OCI-LY7 (cell line): Measurements from ENCODE around the gene HUS1. TPM values are rescaled to one million over a fixed set of nuclear protein-coding genes. Genes with fewer than 3 reads are reported as not detected.
A peak's percentile ranks its signal among the peaks of the same experiment; 100 is the strongest.

Source experiments
- BruUV-seq: library from RNA; stranded (reverse); fragments of 400-500 nt; replicated peaks from 2 replicates; lab custom pipeline; 2021; lab: Mats Ljungman, UMichigan
- CTCF ChIA-PET: fragments of 300-600 bp; sonication (Branson Sonifier 250); formaldehyde crosslinking; loops from one replicate; lab custom pipeline; 2022; ENCODE audit warnings: antibody characterized with exemption; ENCODE audit not compliant: unreplicated experiment; lab: Charles Lee
- POLR2A ChIA-PET: fragments of 300-600 bp; sonication (Branson Sonifier 250); formaldehyde crosslinking; loops from one replicate; lab custom pipeline; 2022; ENCODE audit warnings: antibody characterized with exemption; lab: Charles Lee
- DNase-seq: peaks from one replicate; pipeline ENCODE4 v3.0.0-alpha.2; 2015; ENCODE audit warnings: low spot score
- H2AFZ ChIP-seq: fragments of 200-600 bp; sonication (generic), shearing (Covaris generic); 2 replicates; pipeline ENCODE4 v1.6.1; 2014; ENCODE audit warnings: mild to moderate bottlenecking, antibody characterized with exemption, low read length, moderate library complexity
- H3K27ac ChIP-seq: fragments of 200-600 bp; sonication (generic); 2 replicates; pipeline ENCODE4 v1.5.1; 2014; ENCODE audit warnings: mixed run types, low read depth, mild to moderate bottlenecking, moderate library complexity, low read length, inconsistent platforms; ENCODE audit not compliant: poor library complexity, severe bottlenecking
- H3K36me3 ChIP-seq: fragments of 200-600 bp; sonication (generic); 2 replicates; pipeline ENCODE4 v1.6.1; 2014; ENCODE audit warnings: mild to moderate bottlenecking, antibody characterized with exemption, low read length, moderate library complexity, mixed read lengths; ENCODE audit not compliant: insufficient read depth
- H3K4me1 ChIP-seq: fragments of 200-600 bp; sonication (generic); 2 replicates; pipeline ENCODE4 v1.5.1; 2014; ENCODE audit warnings: mild to moderate bottlenecking, low read length; ENCODE audit not compliant: insufficient read depth, poor library complexity, severe bottlenecking
- H3K4me2 ChIP-seq: fragments of 200-600 bp; sonication (generic); 2 replicates; pipeline ENCODE4 v1.6.1; 2014; ENCODE audit warnings: mild to moderate bottlenecking, low read length
- H3K4me3 ChIP-seq: fragments of 200-600 bp; sonication (generic); 2 replicates; pipeline ENCODE4 v1.5.1; 2014; ENCODE audit warnings: mild to moderate bottlenecking, low read depth, low read length; ENCODE audit not compliant: poor library complexity, severe bottlenecking
- H3K79me2 ChIP-seq: fragments of 200-600 bp; sonication (generic); 2 replicates; pipeline ENCODE4 v1.6.1; 2016; ENCODE audit warnings: low read depth, mild to moderate bottlenecking, low read length, moderate library complexity, mixed read lengths; ENCODE audit not compliant: insufficient read depth
- H3K9me2 ChIP-seq: fragments of 200-600 bp; sonication (generic); 2 replicates; pipeline ENCODE4 v1.6.1; 2016; ENCODE audit warnings: mild to moderate bottlenecking, low read length, mixed read lengths; ENCODE audit not compliant: insufficient read depth
- H3K9me3 ChIP-seq: fragments of 200-600 bp; sonication (generic); 2 replicates; pipeline ENCODE4 v1.6.1; 2014; ENCODE audit warnings: mild to moderate bottlenecking, mixed run types, low read length, mixed read lengths
- H4K20me1 ChIP-seq: fragments of 200-600 bp; sonication (generic); 2 replicates; pipeline ENCODE4 v1.6.1; 2014; ENCODE audit warnings: mild to moderate bottlenecking, antibody characterized with exemption, low read length, moderate library complexity, mixed read lengths; ENCODE audit not compliant: insufficient read depth
- CTCF ChIP-seq: fragments of 200-600 bp; sonication (generic); conservative IDR thresholded peaks from 2 replicates; pipeline ENCODE4 v1.5.1; 2014; ENCODE audit warnings: mild to moderate bottlenecking, antibody characterized with exemption, low read length, moderate library complexity, mixed read lengths
- EZH2phosphoT487 ChIP-seq: fragments of 200-600 bp; sonication (generic); IDR thresholded peaks from 2 replicates; pipeline ENCODE4 v1.6.1; 2018; ENCODE audit warnings: low read depth, borderline replicate concordance, mild to moderate bottlenecking, mixed run types, antibody characterized with exemption, low read length, moderate library complexity, mixed read lengths
- intact Hi-C: fragments of 100-400 bp; cut with micrococcal nuclease; formaldehyde crosslinking; loops from one replicate; pipeline ENCODE4 v1.10.0; 2022; ENCODE audit not compliant: unreplicated experiment
- total RNA-seq, 2 experiments: library from RNA; depleted of rRNA in 1 of 2; stranded (reverse); fragments of >200 nt in 1 of 2; shearing (Covaris generic) in 1 of 2; gene quantifications; 2 replicates each; pipeline ENCODE4 v1.2.3, GENCODE V29; 2014 to 2022

HUS1 gene
- total RNA-seq, 2 experiments from 2014 or later: 28.2 to 44.5 TPM

- peak overlapping the region; percentile 33; the same call in 1 of the 2 replicates for H2AFZ ChIP-seq
- H3K9me2 ChIP-seq: no peaks in the 10 kb centered on the region
- CTCF ChIA-PET: no interaction called here
- no peak overlapping the region for H3K4me2 ChIP-seq
- POLR2A ChIA-PET: interaction anchor here (0.6 to 1.0 kb wide), 3 partner anchors 42 to 1212 kb away, joined by 3 to 6 read pairs (median 4); no protein-coding TSS in a partner anchor
- no peaks in the 10 kb centered on the region for H3K79me2 ChIP-seq
- H3K4me1 ChIP-seq: no peaks in the 10 kb centered on the region
- H3K9me3 ChIP-seq: 0 out of 2 replicates have a peak, but pooled peaks cover 4% of the 10 kb centered on the region
- TF ChIP-seq EZH2phosphoT487: no peak
- no peak for TF ChIP-seq CTCF
- H3K27ac ChIP-seq: no peak overlapping the region
- BruUV-seq: no TSS peak
- no peaks in the 10 kb centered on the region for H3K36me3 ChIP-seq
- H4K20me1 ChIP-seq: no peaks in the 10 kb centered on the region
- no peak overlapping the region for H3K4me3 ChIP-seq
- intact Hi-C loops: no loop called here
- DNase-seq: no peak
Measured at GRCh38 chr7:48011951-48012350, 32.5 kb upstream of the HUS1 start.

GRCh38 chr7:48011323-48011722 lies 31.9 kb upstream of the HUS1 start:
- Histone ChIP-seq H3K27ac (no peak overlapping the region), H2AFZ (peak overlapping the region; percentile 33; the same call in 1 of the 2 replicates), H3K4me1 (peaks cover 3% of the 10 kb centered on the region), H3K4me2 (no peak overlapping the region), H3K79me2 (no peaks in the 10 kb centered on the region), H4K20me1 (no peaks in the 10 kb centered on the region), H3K36me3 (no peaks in the 10 kb centered on the region), H3K9me2 (no peaks in the 10 kb centered on the region), H3K4me3 (no peak overlapping the region), H3K9me3 (0 out of 2 replicates have a peak, but pooled peaks cover 4% of the 10 kb centered on the region)
- intact Hi-C loops: no loop called here
- ChIA-PET POLR2A (no interaction called here), CTCF (no interaction called here)
- TF ChIP-seq CTCF (no peak), EZH2phosphoT487 (no peak)
- BruUV-seq: no TSS peak
- DNase-seq: no peak

- no peak overlapping the region for H3K27ac ChIP-seq
- DNase-seq: no peak
- H3K9me3 ChIP-seq: 0 out of 2 replicates have a peak, but pooled peaks cover 4% of the 10 kb centered on the region
- POLR2A ChIA-PET: interaction anchor here (0.9 kb wide), 1 partner anchor 11 kb away, joined by 3 read pairs; no protein-coding TSS in a partner anchor
- H2AFZ ChIP-seq: no peak overlapping the region
- H3K4me2 ChIP-seq: no peak overlapping the region
- H3K79me2 ChIP-seq: no peaks in the 10 kb centered on the region
- H3K4me3 ChIP-seq: no peak overlapping the region
- H4K20me1 ChIP-seq: no peaks in the 10 kb centered on the region
- CTCF ChIA-PET: no interaction called here
- BruUV-seq: no TSS peak
- intact Hi-C loops: no loop called here
- TF ChIP-seq CTCF: no peak
- no peak for TF ChIP-seq EZH2phosphoT487
- H3K9me2 ChIP-seq: no peaks in the 10 kb centered on the region
- H3K36me3 ChIP-seq: no peaks in the 10 kb centered on the region
- H3K4me1 ChIP-seq: peaks cover 16% of the 10 kb centered on the region
Measured at GRCh38 chr7:48009954-48010353, 30.5 kb upstream of the HUS1 start.
